MM.1S (cell line): ENCODE measurements around the gene IFNL4.

ENCODE experiments used
- DNase-seq: peaks from one replicate; pipeline ENCODE4 v3.0.0-alpha.2; 2015
- H2AFZ ChIP-seq: fragments of 300-600 bp; sonication (generic); 2 replicates; pipeline ENCODE4 v1.6.0; 2016; ENCODE audit warnings: antibody characterized with exemption, low read length
- H3F3A ChIP-seq: fragments of 300-600 bp; sonication (generic); 2 replicates; pipeline ENCODE4 v1.6.1; 2016; ENCODE audit warnings: mild to moderate bottlenecking, antibody characterized with exemption, low read length, moderate library complexity, mixed read lengths; ENCODE audit not compliant: insufficient read depth
- H3K27ac ChIP-seq: fragments of 300-600 bp; sonication (generic); 2 replicates; pipeline ENCODE4 v1.5.1; 2016; ENCODE audit warnings: mild to moderate bottlenecking, low read length
- H3K27me3 ChIP-seq: fragments of 300-600 bp; sonication (generic); replicated peaks from 2 replicates; pipeline ENCODE4 v1.6.0; 2016; ENCODE audit warnings: low read length; ENCODE audit not compliant: insufficient read depth
- H3K36me3 ChIP-seq: fragments of 300-600 bp; sonication (generic); replicated peaks from 2 replicates; pipeline ENCODE4 v1.6.1; 2016; ENCODE audit warnings: mild to moderate bottlenecking, low read length, mixed read lengths; ENCODE audit not compliant: insufficient read depth
- H3K4me1 ChIP-seq: fragments of 300-600 bp; sonication (generic); 2 replicates; pipeline ENCODE4 v1.6.1; 2016; ENCODE audit warnings: low read length, mixed read lengths
- H3K4me2 ChIP-seq: fragments of 300-600 bp; sonication (generic); 2 replicates; pipeline ENCODE4 v1.6.0; 2016; ENCODE audit warnings: low read depth, low read length
- H3K4me3 ChIP-seq: fragments of 300-600 bp; sonication (generic); 2 replicates; pipeline ENCODE4 v1.5.1; 2016; ENCODE audit warnings: low read length, mixed read lengths
- H3K79me2 ChIP-seq: fragments of 300-600 bp; sonication (generic); 2 replicates; pipeline ENCODE4 v1.6.1; 2016; ENCODE audit warnings: mixed run types, low read length, mixed read lengths
- H3K9ac ChIP-seq: fragments of 300-600 bp; sonication (generic); 2 replicates; pipeline ENCODE4 v1.6.1; 2016; ENCODE audit warnings: low read length, mixed read lengths
- H3K9me2 ChIP-seq: fragments of 300-600 bp; sonication (generic); replicated peaks from 2 replicates; pipeline ENCODE4 v1.6.1; 2016; ENCODE audit warnings: mild to moderate bottlenecking, low read length, mixed read lengths; ENCODE audit not compliant: insufficient read depth
- H3K9me3 ChIP-seq: fragments of 300-600 bp; sonication (generic); replicated peaks from 2 replicates; pipeline ENCODE4 v1.6.1; 2016; ENCODE audit warnings: mild to moderate bottlenecking, low read length, mixed read lengths; ENCODE audit not compliant: insufficient read depth
- H4K20me1 ChIP-seq: fragments of 300-600 bp; sonication (generic); 2 replicates; pipeline ENCODE4 v1.6.1; 2016; ENCODE audit warnings: mild to moderate bottlenecking, low read length, moderate library complexity, mixed read lengths; ENCODE audit not compliant: insufficient read depth
- CTCF ChIP-seq: fragments of 300-600 bp; sonication (generic); IDR thresholded peaks from 2 replicates; pipeline ENCODE4 v1.5.1; 2016; ENCODE audit warnings: antibody characterized with exemption, low read length, mixed read lengths
- EZH2 ChIP-seq: fragments of 300-600 bp; sonication (generic); optimal IDR thresholded peaks from 2 replicates; pipeline ENCODE3; 2017; ENCODE audit warnings: low read depth, mild to moderate bottlenecking, antibody characterized with exemption, low read length, mixed read lengths
- EZH2phosphoT487 ChIP-seq: fragments of 300-600 bp; sonication (generic); IDR thresholded peaks from 2 replicates; pipeline ENCODE4 v1.6.1; 2018; ENCODE audit warnings: antibody characterized with exemption, low read length

The IFNL4 gene

GRCh38 chr19:39200066-39200802 lies 48.4 kb downstream of the IFNL4 start:
- no peak for DNase-seq
- no peak overlapping the region for H3K9ac ChIP-seq
- H3K4me3 ChIP-seq: no peak overlapping the region
- H3K27ac ChIP-seq: no peak overlapping the region
- H3K79me2 ChIP-seq: no peaks in the 10 kb centered on the region
- H3K9me2 ChIP-seq: no peaks in the 10 kb centered on the region
- no peaks in the 10 kb centered on the region for H3K9me3 ChIP-seq
- H3F3A ChIP-seq: no peaks in the 10 kb centered on the region
- H3K27me3 ChIP-seq: peaks cover 91% of the 10 kb centered on the region
- H3K36me3 ChIP-seq: no peaks in the 10 kb centered on the region
- no peaks in the 10 kb centered on the region for H4K20me1 ChIP-seq
- no peak overlapping the region for H2AFZ ChIP-seq
- TF ChIP-seq CTCF: no peak
- TF ChIP-seq EZH2: no peak
- no peak for TF ChIP-seq EZH2phosphoT487
- no peaks in the 10 kb centered on the region for H3K4me1 ChIP-seq
- H3K4me2 ChIP-seq: no peak overlapping the region

GRCh38 chr19:39199025-39199424 lies 49.6 kb downstream of the IFNL4 start:
- H2AFZ ChIP-seq: no peak overlapping the region
- no peaks in the 10 kb centered on the region for H3K9me2 ChIP-seq
- H3K27ac ChIP-seq: no peak overlapping the region
- TF ChIP-seq CTCF (no peak), EZH2 (no peak), EZH2phosphoT487 (no peak)
- no peak overlapping the region for H3K4me3 ChIP-seq
- H3K4me2 ChIP-seq: no peak overlapping the region
- H3K27me3 ChIP-seq: peaks cover 88% of the 10 kb centered on the region
- no peaks in the 10 kb centered on the region for H4K20me1 ChIP-seq
- DNase-seq: no peak
- H3K9me3 ChIP-seq: no peaks in the 10 kb centered on the region
- no peaks in the 10 kb centered on the region for H3K79me2 ChIP-seq
- H3K4me1 ChIP-seq: no peaks in the 10 kb centered on the region
- no peak overlapping the region for H3K9ac ChIP-seq
- H3F3A ChIP-seq: no peaks in the 10 kb centered on the region
- H3K36me3 ChIP-seq: no peaks in the 10 kb centered on the region

- Histone ChIP-seq H3K4me1 (no peaks in the 10 kb centered on the region), H3K36me3 (no peaks in the 10 kb centered on the region), H3K9ac (no peak overlapping the region), H3K27ac (no peak overlapping the region), H3K4me3 (no peak overlapping the region), H2AFZ (no peak overlapping the region), H3K9me2 (no peaks in the 10 kb centered on the region), H3K9me3 (no peaks in the 10 kb centered on the region), H3K79me2 (no peaks in the 10 kb centered on the region), H4K20me1 (no peaks in the 10 kb centered on the region), H3K27me3 (peaks cover 84% of the 10 kb centered on the region), H3K4me2 (no peak overlapping the region), H3F3A (no peaks in the 10 kb centered on the region)
- TF ChIP-seq EZH2phosphoT487: no peak
- no peak for TF ChIP-seq CTCF
- no peak for TF ChIP-seq EZH2
- no peak for DNase-seq
Observed at GRCh38 chr19:39197808-39198207, 50.8 kb downstream of the IFNL4 start.
